Activated CD4-positive, alpha-beta memory T cell treated with anti-CD3 and anti-CD28 coated beads for 36 hours (primary cell): ENCODE results near the gene CPNE7. TPM values are rescaled to one million over a fixed set of nuclear protein-coding genes. Genes with fewer than 3 reads are reported as not detected.

Source experiments
- CTCF ChIA-PET: fragments of 350-600 bp; sonication (Branson Sonifier 250); formaldehyde crosslinking; loops from one replicate; lab custom pipeline; 2021; ENCODE audit warnings: antibody characterized with exemption, inconsistent platforms; lab: Charles Lee
- POLR2A ChIA-PET: fragments of 350-600 bp; sonication (Branson Sonifier 250); formaldehyde crosslinking; loops from one replicate; lab custom pipeline; 2021; ENCODE audit warnings: antibody characterized with exemption; lab: Charles Lee
- DNase-seq: peaks from one replicate; pipeline ENCODE4 v3.0.0-alpha.2; 2020
- H3K27ac Mint-ChIP-seq: one replicate; pipeline ENCODE4 v1.8.0; 2021; ENCODE audit warnings: mixed read lengths
- H3K27me3 Mint-ChIP-seq: one replicate; pipeline ENCODE4 v1.8.0; 2021; ENCODE audit warnings: mixed read lengths
- H3K36me3 Mint-ChIP-seq: one replicate; pipeline ENCODE4 v1.8.0; 2021; ENCODE audit warnings: mixed read lengths
- H3K4me1 Mint-ChIP-seq: one replicate; pipeline ENCODE4 v1.8.0; 2021; ENCODE audit warnings: low read depth, mixed read lengths
- H3K4me3 Mint-ChIP-seq: one replicate; pipeline ENCODE4 v1.8.0; 2021; ENCODE audit warnings: mild to moderate bottlenecking, mixed read lengths
- H3K9me3 Mint-ChIP-seq: one replicate; pipeline ENCODE4 v1.8.0; 2021; ENCODE audit warnings: mixed read lengths
- intact Hi-C: fragments of 100-400 bp; cut with micrococcal nuclease; formaldehyde crosslinking; loops from one replicate; pipeline ENCODE4 v1.15.1; 2023
- total RNA-seq, 2 experiments: library from RNA; stranded (reverse); gene quantifications; one replicate each; pipeline ENCODE4 v1.2.3, GENCODE V29; 2021

Gene CPNE7
- total RNA-seq, 2 experiments from 2014 or later: 6.2 to 7.1 TPM

GRCh38 chr16:89596061-89596689 is 20.6 kb downstream of the CPNE7 start:
- Mint-ChIP-seq H3K36me3 (no peaks in the 10 kb centered on the region), H3K27ac (no peak overlapping the region), H3K4me3 (no peak overlapping the region), H3K4me1 (peaks cover 9% of the 10 kb centered on the region), H3K9me3 (no peaks in the 10 kb centered on the region), H3K27me3 (no peaks in the 10 kb centered on the region)
- intact Hi-C loops: no loop called here
- DNase-seq: no peak
- ChIA-PET CTCF (no interaction called here), POLR2A (no interaction called here)

GRCh38 chr16:89596957-89597649 is 21.5 kb downstream of the CPNE7 start:
- H3K4me3 Mint-ChIP-seq: no peak overlapping the region
- peaks cover 10% of the 10 kb centered on the region for H3K4me1 Mint-ChIP-seq
- ChIA-PET POLR2A (no interaction called here), CTCF (no interaction called here)
- H3K9me3 Mint-ChIP-seq: no peaks in the 10 kb centered on the region
- H3K27me3 Mint-ChIP-seq: no peaks in the 10 kb centered on the region
- DNase-seq: no peak
- no peak overlapping the region for H3K27ac Mint-ChIP-seq
- no peaks in the 10 kb centered on the region for H3K36me3 Mint-ChIP-seq
- intact Hi-C loops: no loop called here

GRCh38 chr16:89598199-89598598 is 22.6 kb downstream of the CPNE7 start:
- no peak overlapping the region for H3K4me3 Mint-ChIP-seq
- CTCF ChIA-PET: no interaction called here
- H3K9me3 Mint-ChIP-seq: no peaks in the 10 kb centered on the region
- intact Hi-C loops: no loop called here
- H3K4me1 Mint-ChIP-seq: peaks cover 21% of the 10 kb centered on the region
- H3K27ac Mint-ChIP-seq: no peak overlapping the region
- no peaks in the 10 kb centered on the region for H3K27me3 Mint-ChIP-seq
- no peak for DNase-seq
- POLR2A ChIA-PET: no interaction called here
- H3K36me3 Mint-ChIP-seq: no peaks in the 10 kb centered on the region

- Mint-ChIP-seq H3K27me3 (no peaks in the 10 kb centered on the region), H3K36me3 (no peaks in the 10 kb centered on the region), H3K27ac (no peak overlapping the region), H3K4me1 (peaks cover 12% of the 10 kb centered on the region), H3K9me3 (no peaks in the 10 kb centered on the region), H3K4me3 (no peak overlapping the region)
- ChIA-PET CTCF (no interaction called here), POLR2A (no interaction called here)
- peak; percentile 63 for DNase-seq
- intact Hi-C loops: no loop called here
Observed at GRCh38 chr16:89599451-89599858, 23.9 kb downstream of the CPNE7 start.

GRCh38 chr16:89599902-89600301 is 24.3 kb downstream of the CPNE7 start:
- H3K4me1 Mint-ChIP-seq: peaks cover 12% of the 10 kb centered on the region
- no peaks in the 10 kb centered on the region for H3K27me3 Mint-ChIP-seq
- CTCF ChIA-PET: interaction anchor here (1.0 to 1.1 kb wide), 2 partner anchors 9 to 34 kb away, joined by 3 read pairs; no protein-coding TSS in a partner anchor
- no peaks in the 10 kb centered on the region for H3K36me3 Mint-ChIP-seq
- intact Hi-C loops: loop anchor here (5.0 kb wide), 1 partner anchor 42 kb away; no protein-coding TSS in a partner anchor
- no peaks in the 10 kb centered on the region for H3K9me3 Mint-ChIP-seq
- POLR2A ChIA-PET: no interaction called here
- no peak for DNase-seq
- H3K27ac Mint-ChIP-seq: no peak overlapping the region
- no peak overlapping the region for H3K4me3 Mint-ChIP-seq

GRCh38 chr16:89600427-89600826 is 24.9 kb downstream of the CPNE7 start:
- H3K27me3 Mint-ChIP-seq: no peaks in the 10 kb centered on the region
- no peaks in the 10 kb centered on the region for H3K9me3 Mint-ChIP-seq
- peaks cover 12% of the 10 kb centered on the region for H3K4me1 Mint-ChIP-seq
- H3K27ac Mint-ChIP-seq: no peak overlapping the region
- H3K4me3 Mint-ChIP-seq: no peak overlapping the region
- intact Hi-C loops: loop anchor here (5.0 kb wide), 1 partner anchor 42 kb away; no protein-coding TSS in a partner anchor
- H3K36me3 Mint-ChIP-seq: no peaks in the 10 kb centered on the region
- POLR2A ChIA-PET: no interaction called here
- DNase-seq: no peak
- CTCF ChIA-PET: interaction anchor here (1.0 to 1.1 kb wide), 2 partner anchors 10 to 34 kb away, joined by 3 read pairs; no protein-coding TSS in a partner anchor

GRCh38 chr16:89600956-89601355 is 25.4 kb downstream of the CPNE7 start:
- no peaks in the 10 kb centered on the region for H3K27me3 Mint-ChIP-seq
- no peak overlapping the region for H3K27ac Mint-ChIP-seq
- H3K36me3 Mint-ChIP-seq: no peaks in the 10 kb centered on the region
- H3K4me1 Mint-ChIP-seq: peaks cover 12% of the 10 kb centered on the region
- ChIA-PET CTCF (interaction anchor here (0.9 to 2.3 kb wide), 4 partner anchors 11 to 100 kb away, joined by 3 to 6 read pairs (median 3); partner anchors contain the start of gene SPATA2L), POLR2A (no interaction called here)
- DNase-seq: no peak
- H3K9me3 Mint-ChIP-seq: no peaks in the 10 kb centered on the region
- intact Hi-C loops: loop anchor here (5.0 kb wide), 1 partner anchor 41 kb away; no protein-coding TSS in a partner anchor
- no peak overlapping the region for H3K4me3 Mint-ChIP-seq

GRCh38 chr16:89601906-89602272 is 26.3 kb downstream of the CPNE7 start:
- POLR2A ChIA-PET: interaction anchor here (0.6 kb wide), 1 partner anchor 58 kb away, joined by 3 read pairs; no protein-coding TSS in a partner anchor
- H3K27me3 Mint-ChIP-seq: no peaks in the 10 kb centered on the region
- H3K4me1 Mint-ChIP-seq: peaks cover 12% of the 10 kb centered on the region
- CTCF ChIA-PET: interaction anchor here (0.6 to 2.3 kb wide), 4 partner anchors 13 to 99 kb away, joined by 3 to 6 read pairs (median 4); partner anchors contain the start of gene SPATA2L
- no peaks in the 10 kb centered on the region for H3K36me3 Mint-ChIP-seq
- H3K9me3 Mint-ChIP-seq: no peaks in the 10 kb centered on the region
- intact Hi-C loops: loop anchor here (5.0 kb wide), 1 partner anchor 40 kb away; no protein-coding TSS in a partner anchor
- no peak for DNase-seq
- no peak overlapping the region for H3K27ac Mint-ChIP-seq
- H3K4me3 Mint-ChIP-seq: no peak overlapping the region

- H3K4me1 Mint-ChIP-seq: peaks cover 12% of the 10 kb centered on the region
- POLR2A ChIA-PET: interaction anchor here (0.6 kb wide), 1 partner anchor 59 kb away, joined by 3 read pairs; no protein-coding TSS in a partner anchor
- no peak overlapping the region for H3K27ac Mint-ChIP-seq
- CTCF ChIA-PET: interaction anchor here (0.6 to 2.3 kb wide), 4 partner anchors 13 to 99 kb away, joined by 3 to 6 read pairs (median 4); partner anchors contain the start of gene SPATA2L
- no peaks in the 10 kb centered on the region for H3K36me3 Mint-ChIP-seq
- H3K27me3 Mint-ChIP-seq: no peaks in the 10 kb centered on the region
- no peak overlapping the region for H3K4me3 Mint-ChIP-seq
- intact Hi-C loops: loop anchor here (5.0 kb wide), 1 partner anchor 40 kb away; no protein-coding TSS in a partner anchor
- no peaks in the 10 kb centered on the region for H3K9me3 Mint-ChIP-seq
- peak; percentile 81 for DNase-seq
Observed at GRCh38 chr16:89602273-89602951, 26.9 kb downstream of the CPNE7 start.

GRCh38 chr16:89602952-89603590 is 27.5 kb downstream of the CPNE7 start:
- peak overlapping the region; percentile 18 for H3K4me3 Mint-ChIP-seq
- ChIA-PET POLR2A (no interaction called here), CTCF (interaction anchor here (1.2 to 2.3 kb wide), 3 partner anchors 12 to 98 kb away, joined by 3 to 6 read pairs (median 4); partner anchors contain the start of gene SPATA2L)
- no peak overlapping the region for H3K27ac Mint-ChIP-seq
- H3K9me3 Mint-ChIP-seq: no peaks in the 10 kb centered on the region
- no peaks in the 10 kb centered on the region for H3K36me3 Mint-ChIP-seq
- DNase-seq: no peak
- no peaks in the 10 kb centered on the region for H3K27me3 Mint-ChIP-seq
- peaks cover 12% of the 10 kb centered on the region for H3K4me1 Mint-ChIP-seq
- intact Hi-C loops: loop anchor here (5.0 kb wide), 1 partner anchor 39 kb away; no protein-coding TSS in a partner anchor

GRCh38 chr16:89604764-89605163 is 29.2 kb downstream of the CPNE7 start:
- H3K4me1 Mint-ChIP-seq: peaks cover 12% of the 10 kb centered on the region
- H3K27ac Mint-ChIP-seq: no peak overlapping the region
- ChIA-PET POLR2A (no interaction called here), CTCF (no interaction called here)
- intact Hi-C loops: loop anchor here (5.0 kb wide), 1 partner anchor 38 kb away; no protein-coding TSS in a partner anchor
- no peaks in the 10 kb centered on the region for H3K27me3 Mint-ChIP-seq
- no peaks in the 10 kb centered on the region for H3K9me3 Mint-ChIP-seq
- H3K36me3 Mint-ChIP-seq: no peaks in the 10 kb centered on the region
- H3K4me3 Mint-ChIP-seq: no peak overlapping the region
- no peak for DNase-seq
